ENCODE results near the gene SLC23A2.
A peak's percentile ranks its signal among the peaks of the same experiment; 100 is the strongest.
"Not testable (repeated sequence)": the region's sequence is repeated elsewhere in the genome, so short reads cannot be mapped to it uniquely, and the experiment has no call there.

The SLC23A2 gene

DNA sequence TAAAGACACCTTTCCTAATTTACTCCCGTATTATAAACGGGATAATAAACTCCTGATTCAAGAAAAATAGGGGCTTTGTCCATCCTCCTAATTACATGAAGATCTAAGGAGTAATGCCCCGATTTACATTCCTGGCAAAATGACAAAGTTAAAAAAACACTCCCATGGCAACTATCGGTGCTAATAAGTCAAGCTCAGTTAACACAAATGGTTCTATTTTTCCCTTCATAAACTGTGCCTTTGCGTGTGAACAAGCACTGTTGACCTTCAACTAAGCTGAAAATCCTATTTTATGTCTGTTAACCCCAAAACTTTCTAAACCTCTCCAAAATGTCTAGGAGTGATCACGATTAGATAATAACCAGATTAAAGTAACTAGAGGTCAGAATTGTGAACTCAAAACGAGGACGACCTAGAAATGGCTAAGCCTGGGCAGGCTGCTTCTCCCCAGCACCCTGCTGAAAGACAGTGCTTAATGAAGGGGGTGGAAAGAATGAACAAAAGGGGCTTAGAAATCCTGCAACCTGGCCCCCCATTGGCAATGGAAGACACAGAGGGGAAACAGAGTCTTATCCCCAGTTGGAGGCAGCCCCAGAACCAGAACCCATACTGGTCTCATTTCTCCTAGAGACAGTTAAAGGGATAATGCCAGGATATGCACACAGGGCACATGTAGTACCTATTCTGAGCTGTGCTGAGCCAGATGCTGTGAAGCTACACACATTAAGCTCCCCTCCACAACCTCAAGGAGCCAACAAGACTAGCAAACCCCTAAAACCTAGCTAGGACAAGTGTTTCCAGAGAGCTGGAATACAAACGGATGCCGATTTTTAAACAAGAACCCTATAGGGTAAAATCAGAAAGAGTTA lies 23.0 kb downstream of the SLC23A2 start:
- peaks cover 0 to 36% (median 5%) of the 10 kb centered on the region in 4 donors for H3K4me1 ChIP-seq
- intact Hi-C loops (cut with DNase I; ENCODE audit: low total_unique reads) = no loop called here
- DNase-seq = no peak

DNA sequence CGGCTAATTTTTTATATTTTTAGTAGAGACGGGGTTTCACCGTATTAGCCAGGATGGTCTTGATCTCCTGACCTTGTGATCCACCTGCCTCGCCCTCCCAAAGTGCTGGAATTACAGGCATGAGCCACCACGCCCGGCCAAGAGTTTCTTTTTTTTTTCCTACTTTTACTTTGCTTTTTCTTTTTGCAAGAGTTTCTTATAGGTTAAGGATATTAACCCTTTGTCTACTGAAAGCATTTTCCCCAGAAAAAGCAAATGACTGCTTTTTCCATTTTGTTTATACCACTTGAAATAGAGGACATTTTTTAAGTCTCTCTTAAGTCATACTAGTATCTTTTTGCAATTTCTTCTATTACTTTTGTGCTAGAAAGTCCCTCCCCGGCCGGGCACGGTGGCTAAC lies 25.3 kb downstream of the SLC23A2 start:
- DNase-seq; intact Hi-C loops (cut with DNase I; ENCODE audit: low total_unique reads); H3K9me3 ChIP-seq: not testable (repeated sequence)

More for the DNA sequence above, 23.0 kb downstream of the SLC23A2 start:
- Histone ChIP-seq H3K9me3 (no peaks in the 10 kb centered on the region), H3K27ac (no peak overlapping the region), H3K36me3 (no peaks in the 10 kb centered on the region), H3K4me3 (no peak overlapping the region), H3K27me3 (no peaks in the 10 kb centered on the region)
- TF ChIP-seq, protein P1, sequence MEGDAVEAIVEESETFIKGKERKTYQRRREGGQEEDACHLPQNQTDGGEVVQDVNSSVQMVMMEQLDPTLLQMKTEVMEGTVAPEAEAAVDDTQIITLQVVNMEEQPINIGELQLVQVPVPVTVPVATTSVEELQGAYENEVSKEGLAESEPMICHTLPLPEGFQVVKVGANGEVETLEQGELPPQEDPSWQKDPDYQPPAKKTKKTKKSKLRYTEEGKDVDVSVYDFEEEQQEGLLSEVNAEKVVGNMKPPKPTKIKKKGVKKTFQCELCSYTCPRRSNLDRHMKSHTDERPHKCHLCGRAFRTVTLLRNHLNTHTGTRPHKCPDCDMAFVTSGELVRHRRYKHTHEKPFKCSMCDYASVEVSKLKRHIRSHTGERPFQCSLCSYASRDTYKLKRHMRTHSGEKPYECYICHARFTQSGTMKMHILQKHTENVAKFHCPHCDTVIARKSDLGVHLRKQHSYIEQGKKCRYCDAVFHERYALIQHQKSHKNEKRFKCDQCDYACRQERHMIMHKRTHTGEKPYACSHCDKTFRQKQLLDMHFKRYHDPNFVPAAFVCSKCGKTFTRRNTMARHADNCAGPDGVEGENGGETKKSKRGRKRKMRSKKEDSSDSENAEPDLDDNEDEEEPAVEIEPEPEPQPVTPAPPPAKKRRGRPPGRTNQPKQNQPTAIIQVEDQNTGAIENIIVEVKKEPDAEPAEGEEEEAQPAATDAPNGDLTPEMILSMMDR (IDR thresholded peaks at IDR 0.05) = no peak

DNA sequence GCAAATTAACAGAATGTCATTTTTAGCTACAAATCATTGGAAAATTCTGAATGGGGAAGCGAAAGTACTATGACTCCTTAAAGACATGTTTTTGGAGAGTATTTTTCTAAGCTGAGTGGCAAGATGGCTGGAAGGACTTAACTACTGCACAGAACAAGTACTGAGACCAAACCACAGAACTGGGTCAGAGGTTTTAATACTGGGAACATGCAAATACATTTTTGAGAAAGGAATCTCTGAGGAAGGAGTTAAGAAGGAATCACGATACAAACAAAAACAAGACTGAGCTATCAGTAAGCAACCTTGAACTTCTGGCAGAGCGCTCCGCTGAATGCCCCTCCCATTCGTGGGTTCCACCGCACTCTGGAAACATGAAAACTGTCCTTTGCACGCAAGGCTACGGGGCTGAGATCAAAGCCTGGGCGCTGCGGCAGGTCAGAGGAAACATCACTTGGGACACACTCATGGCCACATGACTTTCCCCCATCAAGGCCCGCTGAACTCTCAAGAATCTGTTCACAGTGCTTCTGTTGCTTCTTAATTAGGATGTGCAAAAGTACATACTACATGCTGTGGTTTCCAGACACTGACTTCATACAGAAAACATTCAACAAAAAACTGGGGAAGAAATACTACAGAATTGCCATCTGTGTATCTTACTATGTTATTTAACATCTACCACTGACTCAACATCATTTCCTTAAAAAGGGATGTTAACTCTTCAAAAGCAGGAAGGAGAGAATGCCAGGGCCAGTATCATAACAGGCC lies 27.8 kb downstream of the SLC23A2 start:
- peak; percentile 59 to 70 for DNase-seq
- Histone ChIP-seq H3K4me3 (peak overlapping the region; percentile 7 to 38), H3K27ac (peak overlapping the region; percentile 19 to 38)

More for the DNA sequence above, 25.3 kb downstream of the SLC23A2 start:
- not testable (repeated sequence) for H3K27ac ChIP-seq, H3K36me3 ChIP-seq, H3K4me3 ChIP-seq, H3K27me3 ChIP-seq
- peaks cover 0 to 42% (median 5%) of the 10 kb centered on the region in 4 donors for H3K4me1 ChIP-seq

DNA sequence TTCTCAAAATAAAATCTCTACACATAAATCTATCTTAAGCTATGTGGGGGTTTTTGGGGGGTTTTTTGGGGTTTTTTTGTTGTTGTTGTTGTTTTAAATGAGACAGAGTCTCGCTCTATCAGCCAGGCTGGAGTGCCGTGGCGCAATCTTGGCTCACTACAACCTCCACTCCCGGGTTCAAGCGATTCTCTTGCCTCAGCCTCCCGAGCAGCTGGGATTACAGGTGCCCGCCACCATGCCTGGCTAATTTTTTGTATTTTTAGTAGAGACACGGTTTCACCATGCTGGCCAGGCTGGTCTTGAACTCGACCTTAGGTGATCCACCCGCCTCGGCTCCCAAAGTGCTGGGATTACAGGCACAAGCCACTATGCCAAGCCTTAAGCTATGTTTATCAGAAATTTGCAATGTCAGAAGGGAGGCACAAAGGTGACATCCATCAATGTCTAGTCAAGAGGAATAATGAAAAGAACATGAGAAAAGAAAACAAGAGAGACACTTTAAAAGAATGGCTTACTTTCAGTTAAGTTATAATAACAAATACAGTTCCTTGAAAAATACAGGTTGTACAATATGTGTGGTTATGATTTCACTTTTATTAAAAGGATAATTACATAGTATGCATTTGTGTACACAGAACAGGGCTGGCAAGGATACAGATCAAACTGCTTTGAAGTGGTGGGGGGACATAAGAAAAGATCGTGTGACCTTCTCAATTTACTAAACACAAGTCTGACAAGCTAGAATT lies 28.6 kb downstream of the SLC23A2 start:
- Histone ChIP-seq H3K9me3 (no peaks in the 10 kb centered on the region), H3K27ac (peak overlapping the region; percentile 19 to 38), H3K27me3 (no peaks in the 10 kb centered on the region), H3K36me3 (peaks cover 5 to 24% (median 8%) of the 10 kb centered on the region in 3 donors), H3K4me3 (peak overlapping the region in 1 of 2 donors; percentile 38), H3K4me1 (peaks cover 0 to 17% (median 5%) of the 10 kb centered on the region in 4 donors)
- TF ChIP-seq, protein P1 (IDR thresholded peaks at IDR 0.05) = no peak
- intact Hi-C loops (cut with DNase I; ENCODE audit: low total_unique reads) = no loop called here
- DNase-seq = no peak

More for the DNA sequence above, 27.8 kb downstream of the SLC23A2 start:
- H3K4me1 ChIP-seq = peaks cover 0 to 22% (median 5%) of the 10 kb centered on the region in 4 donors
- intact Hi-C loops (cut with DNase I; ENCODE audit: low total_unique reads) = no loop called here
- TF ChIP-seq, protein P1 (IDR thresholded peaks at IDR 0.05) = no peak
- H3K36me3 ChIP-seq = peaks cover 5 to 17% (median 8%) of the 10 kb centered on the region in 3 donors
- no peaks in the 10 kb centered on the region for H3K9me3 ChIP-seq
- no peaks in the 10 kb centered on the region for H3K27me3 ChIP-seq

DNA sequence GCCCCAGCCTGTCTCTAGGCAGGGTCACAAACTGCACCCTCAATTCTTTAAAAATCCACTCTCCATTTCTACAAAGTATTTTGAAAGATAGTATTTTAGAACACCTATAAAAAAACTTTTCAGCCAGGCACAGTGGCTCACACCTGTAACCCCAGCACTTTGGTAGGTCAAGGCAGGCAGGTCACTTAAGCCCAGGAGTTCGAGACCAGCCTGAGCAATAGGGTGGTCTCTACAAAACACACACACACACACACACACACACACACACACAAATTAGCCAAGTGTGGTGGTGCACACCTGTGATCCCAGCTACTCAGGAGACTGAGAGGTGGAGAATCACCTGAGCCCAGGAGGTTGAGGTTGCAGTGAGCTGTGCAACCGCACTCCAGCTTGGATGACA lies 30.2 kb downstream of the SLC23A2 start:
- no peak overlapping the region for H3K27ac ChIP-seq
- H3K36me3 ChIP-seq = peaks cover 5 to 24% (median 8%) of the 10 kb centered on the region in 3 donors
- no peak for DNase-seq
- H3K4me1 ChIP-seq = peaks cover 0 to 17% (median 5%) of the 10 kb centered on the region in 4 donors
- TF ChIP-seq, protein P1 (IDR thresholded peaks at IDR 0.05) = no peak
- intact Hi-C loops (cut with DNase I; ENCODE audit: low total_unique reads) = no loop called here
- no peaks in the 10 kb centered on the region for H3K9me3 ChIP-seq
- H3K27me3 ChIP-seq = no peaks in the 10 kb centered on the region
- no peak overlapping the region for H3K4me3 ChIP-seq

Data from tibial artery (tissue), 4 donors.